GM12864 (cell line): Measurements from ENCODE around the gene SHISA5.

Source experiments
- DNase-seq: peaks from one replicate; pipeline ENCODE4 v3.0.0-alpha.2; 2011; ENCODE audit warnings: low read depth
- H3K4me3 ChIP-seq: 2 replicates; pipeline ENCODE4 v1.5.1; 2011; ENCODE audit warnings: mild to moderate bottlenecking, low read depth, low read length, control low read depth
- CTCF ChIP-seq: IDR thresholded peaks from 2 replicates; pipeline ENCODE4 v1.5.1; 2011; ENCODE audit warnings: low read depth, mild to moderate bottlenecking, moderate library complexity, low read length, control low read depth, inconsistent platforms; ENCODE audit errors: missing control alignments

SHISA5 gene

DNA sequence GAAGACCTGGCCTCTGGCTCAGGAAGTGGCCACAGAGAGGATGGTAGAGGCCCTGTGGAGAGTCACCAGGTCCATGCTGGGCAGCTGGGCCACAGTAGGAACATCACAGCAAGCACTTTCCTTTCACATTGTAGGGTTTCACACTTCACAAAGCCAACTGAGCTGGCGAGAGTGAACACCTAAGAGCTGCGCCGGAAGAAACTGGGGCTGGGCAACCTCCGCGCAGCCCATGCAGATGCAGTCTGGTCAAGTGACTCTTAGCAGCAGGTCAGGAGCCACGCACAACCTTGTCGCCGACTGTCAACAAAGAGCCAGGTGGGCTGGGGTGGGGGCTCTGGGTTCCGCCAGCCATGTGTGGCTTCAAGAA lies 15.3 kb upstream of the SHISA5 start:
- no peak overlapping the region for H3K4me3 ChIP-seq
- DNase-seq: no peak
- no peak for TF ChIP-seq CTCF

GRCh38 chr3:48518638-48519276 lies 14.8 kb upstream of the SHISA5 start:
- no peak overlapping the region for H3K4me3 ChIP-seq
- no peak for DNase-seq
- no peak for TF ChIP-seq CTCF

- no peak overlapping the region for H3K4me3 ChIP-seq
- no peak for TF ChIP-seq CTCF
- DNase-seq: no peak
These were observed 14.1 kb upstream of the SHISA5 start for GRCh38 chr3:48518069-48518468.

DNA sequence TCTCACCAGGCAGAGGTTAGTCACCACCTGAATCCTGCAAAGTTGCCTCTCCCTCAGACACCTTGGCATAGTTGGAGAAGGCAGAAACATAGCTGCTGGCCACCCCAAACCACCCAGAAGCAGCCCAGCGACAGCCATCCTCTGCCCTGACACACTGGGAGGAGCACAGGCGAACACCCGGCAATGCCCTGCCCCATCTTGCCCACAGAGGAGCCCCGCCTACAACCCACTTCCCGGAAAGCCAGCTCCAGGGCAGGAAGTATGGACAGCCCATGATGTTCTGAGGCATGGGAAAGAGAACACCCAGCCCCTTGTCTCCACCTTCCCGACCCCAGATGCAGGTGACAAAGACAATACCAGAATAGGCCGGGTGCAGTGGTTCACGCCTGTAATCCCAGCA lies 12.6 kb upstream of the SHISA5 start:
- no peak for TF ChIP-seq CTCF
- no peak overlapping the region for H3K4me3 ChIP-seq
- no peak for DNase-seq

DNA sequence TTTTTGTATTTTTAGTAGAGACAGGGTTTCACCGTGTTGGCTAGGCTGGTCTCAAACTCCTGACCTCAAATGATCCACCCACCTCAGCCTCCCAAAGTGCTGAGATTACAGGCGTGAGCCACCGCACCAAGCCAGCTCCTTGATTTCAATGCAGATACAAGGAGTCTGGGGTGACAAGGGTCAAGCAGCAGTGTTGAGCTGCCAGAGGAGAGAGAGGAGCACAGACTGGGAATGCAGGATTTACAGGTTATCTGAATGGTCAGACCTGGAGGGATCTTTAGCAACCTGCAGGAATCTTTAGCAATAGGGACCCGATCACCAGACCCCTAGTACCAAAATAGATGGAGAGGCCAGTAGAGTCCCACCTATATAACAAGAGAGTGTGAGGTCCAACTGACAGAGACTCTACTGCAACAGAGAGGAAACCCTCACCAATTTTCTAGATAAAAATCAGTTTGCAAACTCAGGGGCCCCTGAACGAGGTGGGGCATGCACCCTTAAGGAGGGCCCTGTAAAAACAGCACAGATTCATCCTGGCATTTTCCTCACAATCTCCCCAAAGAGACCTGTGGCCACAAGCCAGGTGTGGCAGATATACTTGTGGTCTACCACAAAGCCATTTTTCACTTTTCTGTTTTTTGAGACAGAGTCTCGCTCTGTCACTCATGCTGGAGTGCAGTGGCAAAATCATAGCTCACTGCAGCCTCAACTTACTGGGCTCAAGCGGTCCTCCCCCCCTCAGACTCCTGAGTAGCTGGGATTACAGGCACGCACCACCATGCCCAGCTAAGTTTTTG lies 10.7 kb upstream of the SHISA5 start:
- no peak for DNase-seq
- TF ChIP-seq CTCF: no peak
- H3K4me3 ChIP-seq: no peak overlapping the region

GRCh38 chr3:48511551-48511950 lies 7.6 kb upstream of the SHISA5 start:
- DNase-seq: no peak
- no peak overlapping the region for H3K4me3 ChIP-seq
- TF ChIP-seq CTCF: no peak
